Endothelial cell of umbilical vein (primary cell): ENCODE data around the gene PPP1R10.

Experiments
- EZH2 ChIP-seq: IDR thresholded peaks from 2 replicates; pipeline ENCODE4 v1.6.1; 2012; ENCODE audit warnings: borderline replicate concordance, low read depth, mild to moderate bottlenecking, moderate library complexity, low read length, inconsistent platforms; ENCODE audit not compliant: severe bottlenecking
- TF ChIP-seq, protein P1 (sequence below), 2 donors: IDR thresholded peaks; 1 replicate in 1 of 2; 2 replicates in 1 of 2; pipeline ENCODE4 v1.5.1; 2011; ENCODE audit warnings: low read length in 2 of 2, mild to moderate bottlenecking in 2 of 2, moderate library complexity in 2 of 2, control low read depth in 1 of 2, inconsistent platforms in 1 of 2, low read depth in 1 of 2; ENCODE audit not compliant: insufficient read depth in 1 of 2; ENCODE audit errors: extremely low read depth in 1 of 2

DNA sequence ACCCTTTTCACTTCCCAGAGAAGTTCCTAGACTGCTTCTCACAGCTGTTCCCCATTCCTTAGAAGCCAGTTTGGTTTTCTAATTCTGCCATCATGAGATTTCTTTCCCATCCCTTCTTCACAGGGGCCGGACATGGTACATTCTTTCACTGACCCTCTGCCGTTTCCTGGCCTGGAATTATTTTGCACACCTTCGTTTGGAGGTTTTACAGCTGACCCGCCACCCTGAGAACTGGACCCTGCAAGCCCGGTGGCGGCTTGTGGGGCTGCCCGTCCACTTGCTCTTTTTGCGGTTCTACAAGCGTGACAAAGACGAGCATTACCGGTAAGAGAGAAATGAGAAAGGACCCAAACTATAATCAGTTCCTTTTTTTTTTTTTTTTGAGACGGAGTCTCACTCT lies 34.1 kb upstream of the PPP1R10 start:
- TF ChIP-seq, protein P1, sequence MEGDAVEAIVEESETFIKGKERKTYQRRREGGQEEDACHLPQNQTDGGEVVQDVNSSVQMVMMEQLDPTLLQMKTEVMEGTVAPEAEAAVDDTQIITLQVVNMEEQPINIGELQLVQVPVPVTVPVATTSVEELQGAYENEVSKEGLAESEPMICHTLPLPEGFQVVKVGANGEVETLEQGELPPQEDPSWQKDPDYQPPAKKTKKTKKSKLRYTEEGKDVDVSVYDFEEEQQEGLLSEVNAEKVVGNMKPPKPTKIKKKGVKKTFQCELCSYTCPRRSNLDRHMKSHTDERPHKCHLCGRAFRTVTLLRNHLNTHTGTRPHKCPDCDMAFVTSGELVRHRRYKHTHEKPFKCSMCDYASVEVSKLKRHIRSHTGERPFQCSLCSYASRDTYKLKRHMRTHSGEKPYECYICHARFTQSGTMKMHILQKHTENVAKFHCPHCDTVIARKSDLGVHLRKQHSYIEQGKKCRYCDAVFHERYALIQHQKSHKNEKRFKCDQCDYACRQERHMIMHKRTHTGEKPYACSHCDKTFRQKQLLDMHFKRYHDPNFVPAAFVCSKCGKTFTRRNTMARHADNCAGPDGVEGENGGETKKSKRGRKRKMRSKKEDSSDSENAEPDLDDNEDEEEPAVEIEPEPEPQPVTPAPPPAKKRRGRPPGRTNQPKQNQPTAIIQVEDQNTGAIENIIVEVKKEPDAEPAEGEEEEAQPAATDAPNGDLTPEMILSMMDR (IDR thresholded peaks at IDR 0.05; ENCODE audit: extremely low read depth in 1 of 2, insufficient read depth in 1 of 2, low read depth in 1 of 2, low read length in 2 of 2): no peak
- no peak for TF ChIP-seq EZH2
